Measurements from ENCODE around the gene SYPL1.

GRCh38 chr7:106054971-106055532 lies 57.1 kb downstream of the SYPL1 start:
- no peak for TF ChIP-seq POLR2A (IDR thresholded peaks at IDR 0.05)
- TF ChIP-seq, protein P1, sequence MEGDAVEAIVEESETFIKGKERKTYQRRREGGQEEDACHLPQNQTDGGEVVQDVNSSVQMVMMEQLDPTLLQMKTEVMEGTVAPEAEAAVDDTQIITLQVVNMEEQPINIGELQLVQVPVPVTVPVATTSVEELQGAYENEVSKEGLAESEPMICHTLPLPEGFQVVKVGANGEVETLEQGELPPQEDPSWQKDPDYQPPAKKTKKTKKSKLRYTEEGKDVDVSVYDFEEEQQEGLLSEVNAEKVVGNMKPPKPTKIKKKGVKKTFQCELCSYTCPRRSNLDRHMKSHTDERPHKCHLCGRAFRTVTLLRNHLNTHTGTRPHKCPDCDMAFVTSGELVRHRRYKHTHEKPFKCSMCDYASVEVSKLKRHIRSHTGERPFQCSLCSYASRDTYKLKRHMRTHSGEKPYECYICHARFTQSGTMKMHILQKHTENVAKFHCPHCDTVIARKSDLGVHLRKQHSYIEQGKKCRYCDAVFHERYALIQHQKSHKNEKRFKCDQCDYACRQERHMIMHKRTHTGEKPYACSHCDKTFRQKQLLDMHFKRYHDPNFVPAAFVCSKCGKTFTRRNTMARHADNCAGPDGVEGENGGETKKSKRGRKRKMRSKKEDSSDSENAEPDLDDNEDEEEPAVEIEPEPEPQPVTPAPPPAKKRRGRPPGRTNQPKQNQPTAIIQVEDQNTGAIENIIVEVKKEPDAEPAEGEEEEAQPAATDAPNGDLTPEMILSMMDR (IDR thresholded peaks at IDR 0.05), result no peak
